Upper lobe of right lung (tissue), 1 donor: Measurements from ENCODE around the gene PIK3C3. TPM values are rescaled to one million over a fixed set of nuclear protein-coding genes. Genes with fewer than 3 reads are reported as not detected.
"Not testable (repeated sequence)": the region's sequence is repeated elsewhere in the genome, so short reads cannot be mapped to it uniquely, and the experiment has no call there.

ENCODE experiments used
- ATAC-seq: fragments of 200-7000 bp; cut with Tn5 transposase; one replicate; pipeline ENCODE4 v1.9.1; 2020; ENCODE audit warnings: mild to moderate bottlenecking, moderate library complexity
- DNase-seq: peaks from one replicate; pipeline ENCODE4 v3.0.0-alpha.2; 2020
- H3K27ac ChIP-seq: fragments of 200-600 bp; one replicate; pipeline ENCODE4 v1.8.0; 2022
- H3K27me3 ChIP-seq: fragments of 200-600 bp; one replicate; pipeline ENCODE4 v1.8.0; 2022; ENCODE audit warnings: mild to moderate bottlenecking
- H3K36me3 ChIP-seq: fragments of 200-600 bp; one replicate; pipeline ENCODE4 v1.8.0; 2022
- H3K4me1 ChIP-seq: fragments of 200-600 bp; one replicate; pipeline ENCODE4 v1.8.0; 2022
- H3K4me3 ChIP-seq: fragments of 200-600 bp; one replicate; pipeline ENCODE4 v1.8.0; 2022; ENCODE audit warnings: mild to moderate bottlenecking
- H3K9me3 ChIP-seq: fragments of 200-600 bp; one replicate; pipeline ENCODE4 v1.8.0; 2022
- intact Hi-C: fragments of 100-400 bp; cut with DNase I; formaldehyde crosslinking; loops from one replicate; pipeline ENCODE4 v1.11.0; 2022
- total RNA-seq: library from RNA; stranded (reverse); fragmentation: NEBNext Ultra II Directional; extraction: Animal tissue kit (Norgen Biotek cat#: 25700); gene quantifications from one replicate; pipeline ENCODE4 v1.2.1, GENCODE V29; 2021
- TF ChIP-seq, protein P1 (sequence below): fragments of 200-600 bp; IDR thresholded peaks from one replicate; pipeline ENCODE4 v1.8.0; 2022; ENCODE audit warnings: antibody characterized with exemption
- donor health status: DM: no; HTN: yes; CAD: no; lungs with severe emphysema.

Gene PIK3C3
- total RNA-seq, 1 donor from 2014 or later, result 54.2 TPM

GRCh38 chr18:42004653-42005052, 49.6 kb downstream of the PIK3C3 start:
- Histone ChIP-seq H3K36me3 (peaks cover 71% of the 10 kb centered on the region), H3K27me3 (no peaks in the 10 kb centered on the region), H3K4me3 (no peak overlapping the region), H3K27ac (no peak overlapping the region), H3K4me1 (no peaks in the 10 kb centered on the region), H3K9me3 (no peaks in the 10 kb centered on the region)
- intact Hi-C loops, result no loop called here
- ATAC-seq, result no peak
- TF ChIP-seq, protein P1, sequence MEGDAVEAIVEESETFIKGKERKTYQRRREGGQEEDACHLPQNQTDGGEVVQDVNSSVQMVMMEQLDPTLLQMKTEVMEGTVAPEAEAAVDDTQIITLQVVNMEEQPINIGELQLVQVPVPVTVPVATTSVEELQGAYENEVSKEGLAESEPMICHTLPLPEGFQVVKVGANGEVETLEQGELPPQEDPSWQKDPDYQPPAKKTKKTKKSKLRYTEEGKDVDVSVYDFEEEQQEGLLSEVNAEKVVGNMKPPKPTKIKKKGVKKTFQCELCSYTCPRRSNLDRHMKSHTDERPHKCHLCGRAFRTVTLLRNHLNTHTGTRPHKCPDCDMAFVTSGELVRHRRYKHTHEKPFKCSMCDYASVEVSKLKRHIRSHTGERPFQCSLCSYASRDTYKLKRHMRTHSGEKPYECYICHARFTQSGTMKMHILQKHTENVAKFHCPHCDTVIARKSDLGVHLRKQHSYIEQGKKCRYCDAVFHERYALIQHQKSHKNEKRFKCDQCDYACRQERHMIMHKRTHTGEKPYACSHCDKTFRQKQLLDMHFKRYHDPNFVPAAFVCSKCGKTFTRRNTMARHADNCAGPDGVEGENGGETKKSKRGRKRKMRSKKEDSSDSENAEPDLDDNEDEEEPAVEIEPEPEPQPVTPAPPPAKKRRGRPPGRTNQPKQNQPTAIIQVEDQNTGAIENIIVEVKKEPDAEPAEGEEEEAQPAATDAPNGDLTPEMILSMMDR, result no peak
- no peak for DNase-seq

- Histone ChIP-seq H3K4me3 (no peak overlapping the region), H3K36me3 (peaks cover 59% of the 10 kb centered on the region), H3K4me1 (no peaks in the 10 kb centered on the region), H3K27me3 (no peaks in the 10 kb centered on the region), H3K9me3 (no peaks in the 10 kb centered on the region), H3K27ac (no peak overlapping the region)
- TF ChIP-seq, protein P1, result no peak
- ATAC-seq (no peak), DNase-seq (no peak)
- intact Hi-C loops, result no loop called here
Observed at GRCh38 chr18:42005782-42006181, 50.7 kb downstream of the PIK3C3 start.

DNA sequence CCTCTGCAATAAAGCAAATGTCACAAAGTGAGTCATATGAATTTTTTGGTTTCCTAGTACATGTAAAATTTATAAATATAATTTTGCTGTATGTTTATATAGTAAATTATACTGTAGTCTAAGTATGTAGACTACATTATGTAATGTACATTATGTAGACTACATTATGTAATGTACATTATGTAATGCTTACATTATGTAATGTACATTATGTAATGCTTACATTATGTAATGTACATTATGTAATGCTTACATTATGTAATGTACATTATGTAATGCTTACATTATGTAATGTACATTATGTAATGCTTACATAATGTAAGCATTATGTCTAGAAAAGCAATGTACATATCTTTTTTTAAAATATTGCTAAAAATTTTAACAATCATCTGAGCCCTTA, 54.4 kb downstream of the PIK3C3 start:
- H3K36me3 ChIP-seq, result peaks cover 37% of the 10 kb centered on the region
- intact Hi-C loops, H3K9me3 ChIP-seq, H3K27me3 ChIP-seq, H3K4me1 ChIP-seq, DNase-seq, ATAC-seq, H3K27ac ChIP-seq, H3K4me3 ChIP-seq: not testable (repeated sequence)

DNA sequence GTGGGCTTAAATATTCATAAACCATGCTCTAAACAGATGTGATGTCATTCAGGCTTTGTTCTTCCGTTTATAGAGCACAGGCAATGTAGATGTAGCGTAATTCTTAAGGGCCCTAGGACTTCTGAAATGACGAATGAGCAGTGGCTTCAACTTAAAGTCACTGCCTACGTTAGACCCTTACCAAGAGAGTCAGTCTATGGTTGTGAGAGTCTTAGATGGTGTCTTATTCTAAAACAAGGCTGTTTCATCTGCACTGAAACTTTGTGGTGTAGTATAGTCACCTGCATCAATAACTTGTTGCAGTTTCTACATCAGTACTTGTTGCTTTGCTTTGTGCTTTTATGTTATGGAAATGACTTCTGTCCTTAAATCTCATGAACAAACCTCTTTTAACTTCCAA, 56.0 kb downstream of the PIK3C3 start:
- intact Hi-C loops, result no loop called here
- no peak for ATAC-seq
- Histone ChIP-seq H3K27ac (no peak overlapping the region), H3K27me3 (no peaks in the 10 kb centered on the region), H3K4me1 (no peaks in the 10 kb centered on the region), H3K4me3 (no peak overlapping the region), H3K9me3 (no peaks in the 10 kb centered on the region), H3K36me3 (peaks cover 32% of the 10 kb centered on the region)
- DNase-seq, result no peak
- TF ChIP-seq, protein P1, result no peak

- TF ChIP-seq, protein P1, result no peak
- Histone ChIP-seq H3K4me1 (no peaks in the 10 kb centered on the region), H3K36me3 (peaks cover 75% of the 10 kb centered on the region), H3K27me3 (no peaks in the 10 kb centered on the region), H3K4me3 (no peak overlapping the region), H3K27ac (no peak overlapping the region), H3K9me3 (no peaks in the 10 kb centered on the region)
- intact Hi-C loops, result no loop called here
- DNase-seq (no peak), ATAC-seq (no peak)
Observed at GRCh38 chr18:42018831-42019230, 63.8 kb downstream of the PIK3C3 start.

- DNase-seq, result no peak
- Histone ChIP-seq H3K27me3 (no peaks in the 10 kb centered on the region), H3K27ac (no peak overlapping the region), H3K4me3 (no peak overlapping the region), H3K4me1 (no peaks in the 10 kb centered on the region), H3K9me3 (no peaks in the 10 kb centered on the region), H3K36me3 (peaks cover 36% of the 10 kb centered on the region)
- intact Hi-C loops, result no loop called here
- TF ChIP-seq, protein P1, result no peak
- ATAC-seq, result no peak
Observed at GRCh38 chr18:42024131-42024530, 69.1 kb downstream of the PIK3C3 start.
